Iris pigment epithelial cell (primary cell): Measurements from ENCODE around the gene TBC1D5.
"Not testable (repeated sequence)": the region's sequence is repeated elsewhere in the genome, so short reads cannot be mapped to it uniquely, and the experiment has no call there.

Experiments used
- DNase-seq: peaks from one replicate; pipeline ENCODE4 v3.0.0-alpha.2; 2011; ENCODE audit warnings: low read depth

Gene TBC1D5

DNA sequence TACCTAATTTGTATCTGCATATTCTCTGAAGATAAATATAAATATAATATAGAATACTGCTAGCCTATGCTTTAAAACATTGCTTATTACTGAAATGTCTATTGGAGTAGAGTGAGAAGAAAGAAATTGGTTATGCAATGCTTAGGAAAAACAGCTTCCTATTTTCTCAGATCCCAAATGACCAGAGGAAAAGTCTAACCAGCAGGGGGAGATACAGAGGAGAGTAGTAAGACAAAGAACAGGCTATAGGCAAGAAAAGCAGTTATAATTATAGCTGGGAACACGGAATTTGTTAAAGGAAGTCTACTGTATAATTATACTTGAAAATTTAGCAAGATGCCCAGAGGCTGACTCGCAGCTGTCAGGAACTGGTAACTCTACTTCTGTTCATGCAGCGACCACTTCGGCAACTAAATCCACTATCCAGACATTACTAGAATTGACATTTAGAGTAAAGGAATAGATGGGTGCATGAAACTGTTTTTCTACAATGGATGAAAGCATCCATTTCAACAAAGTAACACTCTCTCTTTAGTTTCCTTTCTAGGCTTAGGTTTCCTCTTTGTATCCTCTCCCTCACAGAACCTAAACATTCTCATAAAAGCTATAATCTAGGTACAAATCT lies 97.2 kb downstream of the TBC1D5 start:
- DNase-seq, result peak; percentile 78

- peak; percentile 86 for DNase-seq
Measured at GRCh38 chr3:17643691-17644090, 98.7 kb downstream of the TBC1D5 start.

DNA sequence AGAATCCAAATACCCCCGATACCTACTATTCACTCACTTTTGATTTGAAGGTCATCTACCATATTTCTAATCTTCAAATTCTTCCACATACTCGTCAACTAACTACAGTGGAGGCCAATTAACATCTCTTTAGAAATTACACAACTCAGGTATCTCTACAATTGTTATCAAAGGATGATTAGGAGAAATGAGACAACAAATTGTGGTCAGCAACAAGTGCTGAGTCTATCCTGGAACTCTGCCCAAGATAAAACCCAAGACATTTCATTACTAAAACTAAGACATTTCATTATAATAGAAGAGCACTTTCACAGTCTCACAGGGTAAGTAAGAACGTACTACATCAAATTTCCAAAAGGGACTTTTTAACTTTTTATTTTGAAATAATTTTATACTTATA lies 100.0 kb downstream of the TBC1D5 start:
- no peak for DNase-seq

- peak; percentile 57 for DNase-seq
Measured at GRCh38 chr3:17640466-17640865, 102.0 kb downstream of the TBC1D5 start.

DNA sequence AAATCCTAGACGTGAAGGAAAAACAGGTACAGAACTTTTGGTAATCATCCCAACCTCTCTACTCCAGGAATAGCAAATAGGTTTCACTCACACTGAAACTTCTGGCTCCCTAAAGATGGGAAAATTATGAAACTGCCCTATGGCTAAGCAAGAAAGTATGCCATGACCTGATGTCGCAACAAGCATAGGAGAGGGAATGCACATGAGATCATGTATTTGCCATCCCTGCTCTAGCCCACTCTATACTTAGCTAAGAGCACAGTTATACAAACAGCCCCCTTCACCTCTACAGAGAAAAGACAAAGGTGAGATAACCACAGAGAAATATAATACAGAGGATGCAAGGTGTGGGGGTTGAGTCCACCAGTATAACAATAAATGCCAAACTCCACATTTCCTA lies 102.7 kb downstream of the TBC1D5 start:
- DNase-seq, result peak; percentile 94

DNA sequence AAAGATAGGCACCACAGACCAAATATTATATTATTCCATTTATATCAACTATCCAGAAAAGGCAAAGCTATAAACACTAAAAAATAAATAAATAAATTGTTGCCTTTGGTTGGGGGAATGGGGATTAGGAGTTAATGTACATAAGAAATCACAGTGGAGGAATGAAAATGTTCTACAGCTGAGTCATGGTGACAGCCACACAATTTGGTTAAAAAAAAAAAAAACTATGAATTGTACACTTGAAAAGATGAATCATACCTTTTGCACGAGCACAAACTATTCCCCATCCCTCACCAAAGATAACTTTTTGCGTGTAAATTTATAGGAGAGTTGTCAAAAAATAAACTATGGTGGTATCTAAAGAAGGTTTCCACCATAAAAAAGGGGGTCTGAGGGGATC lies 103.2 kb downstream of the TBC1D5 start:
- peak; percentile 77 for DNase-seq

GRCh38 chr3:17638356-17638755 lies 104.1 kb downstream of the TBC1D5 start:
- DNase-seq, result peak; percentile 62

- peak; percentile 39 for DNase-seq
Measured at GRCh38 chr3:17635675-17636074, 106.8 kb downstream of the TBC1D5 start.

DNA sequence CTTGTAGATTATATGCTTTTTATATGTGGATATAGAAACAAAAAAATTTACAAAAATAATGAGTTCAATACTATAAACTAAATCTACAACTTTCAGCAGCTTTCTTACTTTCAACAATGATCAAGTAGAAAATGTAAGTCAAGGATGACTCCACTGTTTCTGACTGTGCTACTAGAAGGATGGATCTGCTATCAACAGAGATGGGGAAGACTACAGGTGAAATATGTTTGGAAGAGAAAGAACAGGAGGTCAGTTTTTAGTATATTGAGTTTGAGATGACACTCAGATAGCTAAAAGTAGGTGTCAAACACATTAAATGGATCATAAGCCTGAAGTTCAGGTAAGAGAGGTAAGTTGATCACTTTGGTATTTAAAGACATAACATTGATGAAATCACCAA lies 107.5 kb downstream of the TBC1D5 start:
- no peak for DNase-seq

GRCh38 chr3:17634201-17634600 lies 108.2 kb downstream of the TBC1D5 start:
- DNase-seq, result no peak

DNA sequence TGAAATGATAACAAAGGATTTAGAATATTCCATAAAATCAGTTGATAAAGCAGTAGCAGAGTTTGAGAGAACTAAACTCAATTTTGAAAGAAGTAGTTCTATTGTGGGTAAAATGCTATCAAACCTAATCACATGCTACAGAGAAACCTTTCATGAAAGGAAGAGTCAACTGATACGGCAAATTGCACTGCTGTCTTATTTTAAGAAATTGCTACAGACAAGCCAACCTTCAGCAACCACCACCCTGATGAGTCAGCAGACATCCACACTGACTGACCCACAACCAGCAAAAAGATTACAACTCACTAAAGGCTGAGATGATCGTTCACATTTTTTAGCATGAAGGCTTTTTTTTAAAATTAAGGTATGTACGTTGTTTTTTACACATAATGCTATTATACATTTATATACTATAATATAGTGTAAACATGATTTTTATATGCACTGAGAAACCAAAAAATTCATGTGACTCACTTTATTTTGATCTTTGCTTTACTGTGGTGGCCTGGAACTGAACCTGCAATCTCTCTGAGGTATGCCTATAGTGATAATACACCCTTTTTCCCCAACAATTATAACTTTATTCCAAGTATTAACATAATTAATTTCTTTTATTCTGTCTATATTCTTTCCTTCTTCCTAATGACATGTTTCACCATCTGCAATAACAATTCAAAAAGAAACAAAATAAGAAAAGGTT lies 109.9 kb downstream of the TBC1D5 start:
- DNase-seq, result peak; percentile 91

DNA sequence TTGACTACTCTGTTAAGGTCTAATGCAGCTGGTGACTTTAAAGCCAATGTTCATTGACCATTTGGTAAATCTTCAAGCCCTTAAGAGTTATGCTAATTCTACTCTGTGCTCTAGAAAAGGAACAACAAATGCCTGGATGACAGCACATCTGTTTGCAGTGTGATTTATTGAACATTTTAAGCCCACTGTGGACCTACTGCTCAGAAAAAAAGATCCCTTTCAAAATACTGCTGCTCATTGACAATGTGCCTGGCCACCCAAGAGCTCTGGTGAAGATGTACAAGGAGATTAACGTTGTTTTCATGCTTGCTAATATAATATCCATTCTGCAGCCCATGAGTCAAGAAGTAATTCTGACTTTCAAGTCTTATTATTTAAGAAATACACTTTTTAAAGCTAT lies 110.8 kb downstream of the TBC1D5 start:
- DNase-seq, result no peak

DNA sequence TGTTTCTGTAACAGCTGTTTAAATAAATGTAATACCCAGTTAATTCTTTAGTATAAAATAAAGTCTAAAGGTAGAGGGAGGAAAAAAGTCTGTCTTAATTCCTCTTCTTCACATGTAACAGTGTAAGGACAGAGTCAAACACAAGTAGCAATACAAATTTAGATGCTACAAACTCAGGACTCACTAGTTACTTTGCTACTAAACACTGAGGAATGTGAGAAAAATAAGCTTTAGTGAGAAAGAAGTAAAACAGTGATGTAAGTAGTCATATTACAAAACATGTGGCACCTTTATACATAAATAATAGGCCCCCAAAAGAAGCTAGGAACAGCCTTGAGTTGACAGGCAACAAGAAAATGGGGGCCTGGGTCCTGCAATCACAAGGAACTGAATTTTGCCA lies 113.0 kb downstream of the TBC1D5 start:
- DNase-seq, result peak; percentile 51

DNA sequence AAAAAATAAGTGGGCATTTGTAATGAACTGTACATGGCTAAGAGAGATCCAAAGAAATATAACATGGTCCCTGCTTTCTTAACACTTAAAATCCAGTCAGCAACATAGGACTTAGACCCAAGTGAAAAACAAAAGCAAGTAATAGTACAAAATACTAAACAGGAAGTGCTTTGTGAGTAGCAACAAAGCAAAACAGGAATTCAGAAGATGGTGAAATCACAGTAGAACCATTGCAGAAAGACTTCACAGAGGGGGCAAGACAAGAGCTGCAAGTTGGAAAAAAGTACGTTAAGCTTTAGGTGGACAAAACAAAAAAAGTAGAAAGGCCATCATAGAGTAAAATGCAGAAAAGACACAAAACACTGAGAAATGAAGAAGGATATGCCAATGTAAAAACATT lies 116.0 kb downstream of the TBC1D5 start:
- DNase-seq, result no peak

DNA sequence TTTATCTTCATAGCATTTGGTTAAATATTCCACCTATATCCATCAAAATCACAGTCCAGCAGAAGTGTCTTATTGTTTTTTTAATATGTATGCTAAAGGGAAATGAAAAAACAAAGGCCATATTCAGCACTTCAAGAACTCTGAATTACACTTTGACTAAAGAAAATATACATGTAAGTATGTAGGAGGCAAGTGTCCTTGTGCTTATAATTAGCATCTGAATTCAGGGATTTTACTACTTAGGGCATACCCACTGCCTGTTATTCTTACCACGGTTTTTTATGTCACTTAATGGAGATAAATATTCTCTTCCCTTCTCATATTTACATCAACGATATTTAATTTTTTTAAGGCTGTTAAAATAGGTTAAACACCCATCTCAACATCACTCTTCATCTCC lies 117.3 kb downstream of the TBC1D5 start:
- DNase-seq, result no peak

DNA sequence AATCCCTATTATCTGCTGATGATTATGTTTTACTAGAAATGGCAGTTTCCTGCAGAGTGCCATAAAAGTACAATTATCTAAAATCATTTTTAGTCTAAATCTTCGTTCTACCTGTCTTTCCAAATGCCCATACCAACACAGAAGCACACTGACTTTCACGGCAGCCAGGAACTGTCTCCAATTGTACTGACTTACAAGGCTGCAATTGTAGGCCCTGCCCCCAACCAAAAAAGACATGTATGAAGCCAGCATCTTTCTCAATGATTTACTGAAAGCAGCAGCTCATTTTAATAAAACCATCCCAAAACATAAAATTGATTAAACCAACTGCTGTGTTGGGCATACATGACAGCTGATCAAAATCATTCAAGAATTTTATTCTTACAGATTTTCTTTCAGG lies 119.0 kb downstream of the TBC1D5 start:
- no peak for DNase-seq

DNA sequence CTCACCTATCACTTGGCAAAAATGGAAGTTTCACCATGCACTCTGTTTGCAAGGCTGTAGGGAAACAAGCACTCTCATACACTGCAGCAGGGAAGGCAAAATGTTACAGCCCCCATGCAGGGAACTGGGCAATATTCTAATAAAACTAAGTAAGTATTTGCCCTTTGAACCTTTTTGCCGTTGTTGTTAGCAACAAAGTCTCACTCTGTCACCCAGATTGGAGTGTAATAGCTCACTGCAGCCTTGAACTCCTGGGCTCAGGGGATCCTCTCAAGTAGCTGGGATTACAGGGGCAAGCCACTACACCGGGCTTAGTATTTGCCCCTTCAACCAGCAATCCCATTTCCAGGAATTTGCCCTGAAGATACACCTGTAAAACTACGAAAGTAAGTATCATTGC lies 122.5 kb downstream of the TBC1D5 start:
- DNase-seq, result no peak

- DNase-seq, result not testable (repeated sequence)
Measured at GRCh38 chr3:17613017-17613416, 129.4 kb downstream of the TBC1D5 start.

GRCh38 chr3:17607905-17608304 lies 134.5 kb downstream of the TBC1D5 start:
- DNase-seq, result no peak

DNA sequence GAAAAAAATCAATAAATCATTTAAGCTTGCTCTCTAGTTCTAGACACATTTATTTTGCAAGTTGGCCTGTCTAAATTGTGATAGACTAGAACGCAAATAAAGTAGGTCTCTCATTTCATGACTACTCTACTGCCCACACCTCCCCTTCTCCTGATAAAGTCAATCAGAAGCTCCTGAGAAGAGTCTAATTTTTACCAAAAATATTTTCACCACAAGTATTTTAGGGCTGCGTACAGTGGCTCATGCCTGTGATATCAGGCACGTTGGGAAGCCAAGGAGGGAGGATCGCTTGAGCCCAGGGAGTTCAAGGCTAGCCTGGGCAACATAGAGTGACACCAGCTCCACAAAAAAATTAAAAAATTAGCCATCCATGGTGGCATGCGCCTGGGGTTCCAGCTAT lies 136.5 kb downstream of the TBC1D5 start:
- DNase-seq, result no peak

- DNase-seq, result peak; percentile 88
Measured at GRCh38 chr3:17605032-17605431, 137.4 kb downstream of the TBC1D5 start.

- DNase-seq, result peak; percentile 67
Measured at GRCh38 chr3:17602126-17602525, 140.3 kb downstream of the TBC1D5 start.

- DNase-seq, result no peak
Measured at GRCh38 chr3:17592956-17593355, 149.5 kb downstream of the TBC1D5 start.

DNA sequence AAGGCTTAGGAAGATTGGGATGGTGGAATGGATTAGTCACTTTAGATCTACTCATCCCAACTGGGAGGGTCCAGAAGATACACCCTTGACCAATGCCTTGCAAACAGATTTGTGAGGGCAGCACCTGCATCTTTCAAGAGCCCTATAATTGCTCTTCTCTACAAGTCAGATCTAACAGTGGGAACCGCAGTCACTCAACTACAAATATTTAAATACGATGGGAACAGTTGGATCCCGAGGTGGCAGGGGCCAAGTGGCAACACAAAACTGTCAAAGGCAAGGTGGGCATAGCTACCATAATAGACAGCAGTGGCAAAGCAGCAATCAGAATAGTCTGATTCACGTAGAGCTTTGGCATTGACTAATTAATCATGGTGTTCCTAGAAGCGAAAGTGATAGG lies 152.0 kb downstream of the TBC1D5 start:
- no peak for DNase-seq
